SH-SY5Y (cell line): ENCODE results near the gene SYNPO.

Experiments
- GATA2 ChIP-seq: IDR thresholded peaks from 2 replicates; pipeline ENCODE4 v1.6.1; 2011; ENCODE audit warnings: mild to moderate bottlenecking, low read depth, low read length
- GATA3 ChIP-seq: IDR thresholded peaks from 2 replicates; pipeline ENCODE4 v1.6.1; 2011; ENCODE audit warnings: low read depth, mild to moderate bottlenecking, low read length, moderate library complexity

DNA sequence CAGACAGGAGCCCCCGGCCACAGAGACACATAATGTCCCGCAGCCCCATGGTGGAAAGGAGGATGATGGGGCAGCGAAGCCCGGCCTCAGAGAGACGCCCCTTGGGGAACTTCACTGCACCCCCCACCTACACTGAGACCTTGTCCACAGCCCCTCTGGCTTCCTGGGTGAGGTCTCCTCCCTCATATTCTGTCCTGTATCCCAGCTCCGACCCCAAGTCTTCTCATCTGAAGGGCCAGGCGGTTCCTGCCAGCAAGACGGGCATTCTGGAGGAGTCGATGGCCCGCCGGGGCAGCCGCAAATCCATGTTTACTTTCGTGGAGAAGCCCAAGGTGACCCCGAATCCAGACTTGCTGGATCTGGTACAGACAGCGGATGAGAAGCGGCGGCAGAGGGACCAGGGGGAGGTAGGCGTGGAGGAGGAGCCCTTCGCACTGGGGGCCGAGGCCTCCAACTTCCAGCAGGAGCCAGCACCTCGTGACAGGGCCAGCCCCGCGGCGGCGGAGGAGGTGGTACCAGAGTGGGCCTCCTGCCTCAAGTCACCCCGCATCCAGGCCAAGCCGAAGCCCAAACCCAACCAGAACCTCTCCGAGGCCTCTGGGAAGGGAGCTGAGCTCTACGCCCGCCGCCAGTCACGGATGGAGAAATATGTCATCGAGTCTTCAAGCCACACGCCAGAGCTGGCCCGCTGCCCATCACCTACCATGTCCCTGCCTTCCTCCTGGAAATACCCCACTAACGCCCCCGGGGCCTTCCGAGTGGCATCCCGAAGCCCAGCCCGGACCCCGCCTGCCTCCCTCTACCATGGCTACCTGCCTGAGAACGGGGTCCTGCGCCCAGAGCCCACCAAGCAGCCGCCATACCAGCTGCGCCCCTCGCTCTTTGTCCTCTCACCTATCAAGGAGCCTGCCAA lies 8.9 kb downstream of the SYNPO start:
- TF ChIP-seq GATA3 = no peak
- TF ChIP-seq GATA2 = no peak
